ENCODE data around the gene CXCL13. TPM values are rescaled to one million over a fixed set of nuclear protein-coding genes. Genes with fewer than 3 reads are reported as not detected.
"Not testable (repeated sequence)": the region's sequence is repeated elsewhere in the genome, so short reads cannot be mapped to it uniquely, and the experiment has no call there.

CXCL13 gene, protein sequence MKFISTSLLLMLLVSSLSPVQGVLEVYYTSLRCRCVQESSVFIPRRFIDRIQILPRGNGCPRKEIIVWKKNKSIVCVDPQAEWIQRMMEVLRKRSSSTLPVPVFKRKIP
- total RNA-seq = not detected
- polyA plus RNA-seq (2013, experiment 1 of 2) = not detected
- polyA plus RNA-seq (2013, experiment 2 of 2) = not detected
- long read RNA-seq, experiment 1 = 0 reads
- long read RNA-seq, experiment 2 = 0 reads
- long read RNA-seq, experiment 3 = 0 reads
- long read RNA-seq, experiment 4 = 0 reads

DNA sequence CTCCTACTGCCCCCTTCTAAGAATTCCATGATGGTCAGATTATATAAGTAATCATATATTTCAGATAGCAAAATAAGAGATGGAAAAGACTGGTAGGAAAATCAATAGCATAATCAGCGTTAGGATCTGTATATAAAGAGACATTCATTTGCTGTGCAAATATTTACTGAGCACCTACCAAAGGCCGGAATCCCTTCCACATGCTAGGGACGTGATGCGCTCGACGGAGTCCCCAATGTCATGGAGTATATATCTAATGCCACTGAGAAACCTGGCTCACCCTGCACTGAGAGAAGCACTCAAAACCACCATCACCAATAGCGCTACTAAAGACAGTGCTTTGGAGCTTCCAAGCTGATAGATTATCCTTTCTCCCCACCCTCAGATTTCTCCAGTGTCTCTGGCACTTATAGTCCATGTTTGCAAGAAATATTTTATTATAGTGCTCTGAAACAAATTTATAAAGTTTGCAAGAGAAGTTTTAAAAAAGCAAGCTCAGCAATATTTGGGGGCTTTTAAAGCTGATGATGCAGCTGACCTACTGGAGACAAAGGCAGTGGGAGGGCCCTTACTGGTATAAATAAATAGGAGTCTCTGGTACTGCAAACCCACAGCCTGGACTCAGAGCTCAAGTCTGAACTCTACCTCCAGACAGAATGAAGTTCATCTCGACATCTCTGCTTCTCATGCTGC, at the start of gene CXCL13:
Gene CXCL13 (plus strand): TSS at position 611 of the 693 bp plus-strand sequence. CDS start 46 bp downstream, at position 657.
- Mint-ChIP-seq H3K9me3 (no peaks in the 10 kb centered on the region), H3K4me1 (peaks cover 3% of the 10 kb centered on the region), H3K27me3 (ENCODE audit: insufficient read depth) (no peaks in the 10 kb centered on the region), H3K4me3 (no peak within 1 kb of the TSS), H3K27ac (no peak within 1 kb of the TSS), H3K36me3 (ENCODE audit: low read depth) (no peaks in the 10 kb centered on the region)
- Histone ChIP-seq H3K4me3 (ENCODE audit: low read length) (no peak within 1 kb of the TSS), H3K9ac (ENCODE audit: extremely low read depth, low read length, poor library complexity, severe bottlenecking) (no peak within 1 kb of the TSS), H3K9me3 (ENCODE audit: control insufficient read depth, low read length) (no peaks in the 10 kb centered on the region), H3K27ac (ENCODE audit: low read depth, low read length) (no peak within 1 kb of the TSS), H3K27me3 (ENCODE audit: control insufficient read depth, insufficient read depth, low read length, poor library complexity, severe bottlenecking) (no peaks in the 10 kb centered on the region), H3K4me1 (ENCODE audit: control insufficient read depth, insufficient read depth, low read length) (no peaks in the 10 kb centered on the region), H3K36me3 (ENCODE audit: control insufficient read depth, insufficient read depth, low read length) (no peaks in the 10 kb centered on the region)
- WGBS, 2 experiments (ENCODE audit: insufficient coverage in 1 of 2, insufficient read length in 1 of 2) = 93 to 100% methylated on average over 7 to 8 of the region's 8 CpGs
- DNase-seq = no peak
- TF ChIP-seq, protein P1, sequence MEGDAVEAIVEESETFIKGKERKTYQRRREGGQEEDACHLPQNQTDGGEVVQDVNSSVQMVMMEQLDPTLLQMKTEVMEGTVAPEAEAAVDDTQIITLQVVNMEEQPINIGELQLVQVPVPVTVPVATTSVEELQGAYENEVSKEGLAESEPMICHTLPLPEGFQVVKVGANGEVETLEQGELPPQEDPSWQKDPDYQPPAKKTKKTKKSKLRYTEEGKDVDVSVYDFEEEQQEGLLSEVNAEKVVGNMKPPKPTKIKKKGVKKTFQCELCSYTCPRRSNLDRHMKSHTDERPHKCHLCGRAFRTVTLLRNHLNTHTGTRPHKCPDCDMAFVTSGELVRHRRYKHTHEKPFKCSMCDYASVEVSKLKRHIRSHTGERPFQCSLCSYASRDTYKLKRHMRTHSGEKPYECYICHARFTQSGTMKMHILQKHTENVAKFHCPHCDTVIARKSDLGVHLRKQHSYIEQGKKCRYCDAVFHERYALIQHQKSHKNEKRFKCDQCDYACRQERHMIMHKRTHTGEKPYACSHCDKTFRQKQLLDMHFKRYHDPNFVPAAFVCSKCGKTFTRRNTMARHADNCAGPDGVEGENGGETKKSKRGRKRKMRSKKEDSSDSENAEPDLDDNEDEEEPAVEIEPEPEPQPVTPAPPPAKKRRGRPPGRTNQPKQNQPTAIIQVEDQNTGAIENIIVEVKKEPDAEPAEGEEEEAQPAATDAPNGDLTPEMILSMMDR (conservative IDR thresholded peaks at IDR 0.05) = no peak

DNA sequence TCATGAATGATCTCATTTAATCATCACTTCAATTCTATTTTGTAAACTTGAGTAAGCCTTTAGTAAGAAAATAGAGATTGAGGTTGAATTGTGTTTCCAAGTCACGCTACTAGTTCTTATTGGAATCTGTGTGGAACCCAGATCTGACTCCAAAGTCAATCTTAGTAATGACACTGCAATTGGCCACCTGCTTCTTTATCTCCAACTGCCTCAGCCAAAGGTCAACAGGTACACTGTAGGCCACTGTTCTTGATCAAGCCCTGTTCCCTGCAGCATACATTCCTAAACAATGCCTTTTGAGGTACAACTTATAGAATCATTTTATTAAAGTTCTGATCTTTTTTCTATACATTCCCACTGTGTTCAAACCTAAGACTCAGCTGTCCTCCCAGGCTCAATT, 45.5 kb upstream of the CXCL13 start:
- Mint-ChIP-seq H3K4me3 (no peak overlapping the region), H3K4me1 (no peaks in the 10 kb centered on the region), H3K36me3 (ENCODE audit: low read depth) (no peaks in the 10 kb centered on the region), H3K27ac (no peak overlapping the region), H3K9me3 (peaks cover 47% of the 10 kb centered on the region), H3K27me3 (ENCODE audit: insufficient read depth) (peaks cover 2% of the 10 kb centered on the region)
- H3K36me3 ChIP-seq (ENCODE audit: control insufficient read depth, insufficient read depth, low read length) = no peaks in the 10 kb centered on the region
- no peaks in the 10 kb centered on the region for H3K27me3 ChIP-seq (ENCODE audit: control insufficient read depth, insufficient read depth, low read length, poor library complexity, severe bottlenecking)
- WGBS, 2 experiments (ENCODE audit: insufficient coverage in 1 of 2, insufficient read length in 1 of 2) = 89% methylated on average over 1 of the region's 1 CpG; no CpG with 5 or more reads in 1 of the 2 experiments
- H3K4me3 ChIP-seq (ENCODE audit: low read length) = no peak overlapping the region
- no peak overlapping the region for H3K9ac ChIP-seq (ENCODE audit: extremely low read depth, low read length, poor library complexity, severe bottlenecking)
- no peak for DNase-seq
- H3K27ac ChIP-seq (ENCODE audit: low read depth, low read length) = no peak overlapping the region
- TF ChIP-seq, protein P1 (conservative IDR thresholded peaks at IDR 0.05) = no peak
- H3K9me3 ChIP-seq (ENCODE audit: control insufficient read depth, low read length) = peaks cover 22% of the 10 kb centered on the region
- no peaks in the 10 kb centered on the region for H3K4me1 ChIP-seq (ENCODE audit: control insufficient read depth, insufficient read depth, low read length)

DNA sequence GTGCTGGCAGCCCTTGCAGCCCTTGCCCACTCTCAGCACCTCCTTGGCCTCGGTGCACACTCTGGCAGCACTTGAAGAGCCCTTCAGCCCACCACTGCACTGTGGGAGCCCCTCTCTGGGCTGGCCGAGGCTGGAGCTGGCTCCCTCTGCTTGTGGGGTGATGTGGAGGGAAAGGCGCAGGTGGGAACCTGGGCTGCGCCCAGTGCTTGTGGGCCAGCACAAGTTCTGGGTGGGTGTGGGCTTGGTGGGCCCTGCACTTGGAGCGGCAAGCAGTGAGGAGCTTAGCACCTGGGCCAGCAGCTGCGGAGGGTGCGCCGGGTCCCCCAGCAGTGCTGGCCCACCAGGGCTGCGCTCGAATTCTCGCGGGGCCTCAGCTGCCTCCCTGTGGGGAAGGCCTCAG, 43.9 kb upstream of the CXCL13 start:
- peaks cover 17% of the 10 kb centered on the region for H3K9me3 ChIP-seq (ENCODE audit: control insufficient read depth, low read length)
- H3K27me3 ChIP-seq (ENCODE audit: control insufficient read depth, insufficient read depth, low read length, poor library complexity, severe bottlenecking); H3K4me1 Mint-ChIP-seq; H3K4me1 ChIP-seq (ENCODE audit: control insufficient read depth, insufficient read depth, low read length); H3K9ac ChIP-seq (ENCODE audit: extremely low read depth, low read length, poor library complexity, severe bottlenecking); H3K36me3 Mint-ChIP-seq (ENCODE audit: low read depth); H3K27ac ChIP-seq (ENCODE audit: low read depth, low read length); DNase-seq; H3K27me3 Mint-ChIP-seq (ENCODE audit: insufficient read depth); H3K36me3 ChIP-seq (ENCODE audit: control insufficient read depth, insufficient read depth, low read length); H3K27ac Mint-ChIP-seq; H3K4me3 ChIP-seq (ENCODE audit: low read length); H3K4me3 Mint-ChIP-seq: not testable (repeated sequence)
- WGBS, 2 experiments (ENCODE audit: insufficient coverage in 1 of 2, insufficient read length in 1 of 2) = 92 to 96% methylated on average over 4 to 12 of the region's 12 CpGs
- peaks cover 42% of the 10 kb centered on the region for H3K9me3 Mint-ChIP-seq

All from endodermal cell (in vitro differentiated cells).